ENCODE results near the gene SH3RF1.
A peak's percentile ranks its signal among the peaks of the same experiment; 100 is the strongest.

Gene SH3RF1

GRCh38 chr4:169251291-169252235 is 19.2 kb downstream of the SH3RF1 start:
- no peak for DNase-seq (ENCODE audit: low read depth in 2 of 2)

GRCh38 chr4:169250796-169251195 is 20.0 kb downstream of the SH3RF1 start:
- no peak for DNase-seq (ENCODE audit: low read depth in 2 of 2)

- no peak for DNase-seq (ENCODE audit: low read depth in 2 of 2)
Observed at GRCh38 chr4:169249999-169250398, 20.8 kb downstream of the SH3RF1 start.

GRCh38 chr4:169249214-169249973 is 21.4 kb downstream of the SH3RF1 start:
- DNase-seq (ENCODE audit: low read depth in 2 of 2), result no peak

- DNase-seq (ENCODE audit: low read depth in 2 of 2), result no peak
Observed at GRCh38 chr4:169248645-169249044, 22.1 kb downstream of the SH3RF1 start.

GRCh38 chr4:169246957-169247396 is 23.8 kb downstream of the SH3RF1 start:
- DNase-seq (ENCODE audit: low read depth in 2 of 2), result no peak

GRCh38 chr4:169246279-169246678 is 24.5 kb downstream of the SH3RF1 start:
- no peak for DNase-seq (ENCODE audit: low read depth in 2 of 2)

- DNase-seq (ENCODE audit: low read depth in 2 of 2), result no peak
Observed at GRCh38 chr4:169245061-169245460, 25.7 kb downstream of the SH3RF1 start.

GRCh38 chr4:169243825-169244609 is 26.7 kb downstream of the SH3RF1 start:
- peak in 1 of 2 experiments; percentile 36 for DNase-seq (ENCODE audit: low read depth in 2 of 2)

DNA sequence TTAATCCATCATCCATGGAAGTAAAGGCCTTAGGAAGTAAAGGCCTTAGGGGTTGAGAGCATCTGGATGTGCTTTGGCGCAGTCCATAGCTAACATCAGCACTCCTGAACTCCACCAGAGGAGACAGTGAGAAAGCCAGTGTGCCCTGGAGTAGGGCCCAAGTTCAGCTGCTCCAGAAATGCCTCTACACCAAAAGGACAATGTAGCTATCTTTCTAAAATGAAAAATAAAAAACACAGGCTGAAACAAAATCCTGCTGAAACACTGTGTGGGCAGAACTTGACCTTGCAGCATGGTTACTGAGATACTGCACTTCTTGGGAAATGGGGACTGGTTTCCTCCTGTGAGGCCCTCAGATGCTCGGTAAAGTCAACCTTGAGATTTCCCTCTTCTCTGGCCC is 29.3 kb downstream of the SH3RF1 start:
- no peak for DNase-seq (ENCODE audit: low read depth in 2 of 2)

DNA sequence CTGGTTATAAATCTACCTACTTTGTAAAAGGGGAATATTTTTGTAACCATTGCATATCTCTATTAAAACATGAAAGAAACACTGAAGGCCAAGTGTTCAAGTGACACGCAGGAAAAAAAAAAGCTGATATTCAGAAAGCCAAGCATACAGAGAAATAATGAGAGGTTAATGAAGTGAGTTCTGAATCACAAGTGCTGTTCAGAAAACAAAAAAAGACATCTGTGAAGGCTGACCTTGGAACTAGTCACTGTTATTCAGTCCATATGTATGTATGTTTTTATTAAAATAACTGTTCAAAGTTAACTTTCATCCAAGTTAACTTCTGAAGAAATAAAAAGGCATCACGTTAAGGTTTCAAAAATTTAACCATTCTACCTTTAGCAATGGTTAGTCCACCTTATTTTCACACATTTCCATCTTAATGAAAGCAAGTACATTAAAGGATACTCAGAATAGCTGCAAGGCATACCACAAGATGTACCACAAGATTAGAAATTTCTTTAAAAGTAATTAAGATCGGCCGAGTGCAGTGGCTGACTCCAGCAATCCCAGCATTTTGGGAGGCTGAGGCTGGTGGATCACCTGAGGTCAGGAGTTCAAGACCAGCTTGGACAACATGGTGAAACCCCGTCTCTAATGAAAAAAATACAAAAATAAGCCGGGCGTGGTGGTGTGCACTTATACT is 31.4 kb downstream of the SH3RF1 start:
- DNase-seq (ENCODE audit: low read depth in 2 of 2), result no peak

GRCh38 chr4:169238445-169238844 is 32.3 kb downstream of the SH3RF1 start:
- DNase-seq (ENCODE audit: low read depth in 2 of 2), result no peak

DNA sequence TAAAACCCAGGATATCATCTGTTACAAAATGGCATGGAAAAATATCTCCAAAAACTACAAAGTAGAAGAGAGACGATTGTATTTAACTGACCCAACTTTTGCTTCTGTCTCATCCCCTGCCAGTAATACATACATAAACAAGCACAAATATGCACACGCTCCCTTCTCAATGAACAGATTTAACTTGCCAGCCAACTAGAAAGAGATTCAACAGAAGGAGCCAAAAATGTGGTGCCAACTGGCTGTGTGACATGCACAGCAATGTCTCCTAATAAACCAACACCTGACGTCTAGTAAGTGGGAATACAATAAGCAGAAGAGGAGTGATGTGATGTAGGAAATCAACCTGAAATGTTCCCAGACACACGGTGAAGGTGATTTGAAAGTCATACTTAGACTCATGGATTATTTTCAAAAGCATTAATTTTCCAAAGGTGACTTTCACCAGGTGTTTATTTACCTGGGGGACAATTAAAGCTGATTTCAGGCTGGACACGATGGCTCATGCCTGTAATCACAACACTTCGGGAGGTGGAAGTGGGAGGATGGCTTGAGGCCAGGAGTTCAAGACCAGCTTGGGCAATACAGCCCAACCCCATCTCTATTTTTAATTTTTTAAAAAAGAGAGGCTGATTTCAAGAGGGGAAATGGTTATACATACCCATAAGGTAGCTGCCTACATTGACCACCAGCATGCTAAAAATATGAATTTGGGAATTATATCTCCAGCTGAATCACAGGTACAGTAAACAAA is 33.7 kb downstream of the SH3RF1 start:
- no peak for DNase-seq (ENCODE audit: low read depth in 2 of 2)

GRCh38 chr4:169236078-169236477 is 34.7 kb downstream of the SH3RF1 start:
- DNase-seq (ENCODE audit: low read depth in 2 of 2), result no peak

- DNase-seq (ENCODE audit: low read depth in 2 of 2), result no peak
Observed at GRCh38 chr4:169234137-169234855, 36.5 kb downstream of the SH3RF1 start.

- no peak for DNase-seq (ENCODE audit: low read depth in 2 of 2)
Observed at GRCh38 chr4:169233691-169234090, 37.1 kb downstream of the SH3RF1 start.

- DNase-seq (ENCODE audit: low read depth in 2 of 2), result no peak
Observed at GRCh38 chr4:169231647-169232262, 39.0 kb downstream of the SH3RF1 start.

DNA sequence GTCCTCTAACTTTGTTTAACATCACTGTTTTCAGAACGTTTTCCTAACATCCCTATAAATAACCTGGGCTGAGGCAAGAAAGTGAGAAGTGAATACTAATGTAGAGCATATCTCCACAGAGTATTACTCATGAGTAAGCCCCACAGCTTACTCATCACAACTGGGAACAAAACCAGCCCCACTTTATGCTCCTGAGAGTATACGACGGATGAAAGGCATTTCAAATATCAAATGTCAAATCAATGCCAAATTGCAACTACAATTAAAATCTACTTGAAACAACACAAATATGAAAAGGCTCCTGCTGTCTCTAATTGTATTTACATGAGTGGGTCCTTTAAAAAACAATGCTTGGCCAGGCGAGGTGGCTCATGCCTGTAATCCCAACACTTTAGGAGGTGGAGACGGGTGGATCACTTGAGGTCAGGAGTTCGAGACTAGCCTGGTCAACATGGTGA is 41.2 kb downstream of the SH3RF1 start:
- peak; percentile 88 to 90 for DNase-seq (ENCODE audit: low read depth in 2 of 2)

GRCh38 chr4:169228076-169228475 is 42.7 kb downstream of the SH3RF1 start:
- no peak for DNase-seq (ENCODE audit: low read depth in 2 of 2)
